ENCODE results near the gene ANTXR1. TPM values are rescaled to one million over a fixed set of nuclear protein-coding genes. Genes with fewer than 3 reads are reported as not detected.

Gene ANTXR1
- total and polyA plus RNA-seq, 2 donors (not counting 3 experiments of a cell fraction or from before 2014, with no cell fraction given): 4.2 to 17.3 TPM

GRCh38 chr2:69168144-69168813 lies 155.3 kb downstream of the ANTXR1 start:
- Histone ChIP-seq H4K20me1 (replicated peaks; ENCODE audit: control insufficient read depth, extremely low read depth, insufficient read depth, low read length) (no peaks in the 10 kb centered on the region), H3K9me3 (replicated peaks; ENCODE audit: control insufficient read depth, insufficient read depth, low read length) (no peaks in the 10 kb centered on the region), H3K79me2 (ENCODE audit: control insufficient read depth, insufficient read depth, low read length) (no peaks in the 10 kb centered on the region), H3K9ac (replicated peaks; ENCODE audit: extremely low read depth, insufficient read depth, low read length) (no peak overlapping the region), H2AFZ (ENCODE audit: low read depth, low read length) (no peak overlapping the region), H3K9me1 (replicated peaks; ENCODE audit: control insufficient read depth, extremely low read depth, insufficient read depth, low read length) (no peaks in the 10 kb centered on the region), H3K4me3 (replicated peaks in 1 of 3; ENCODE audit: insufficient read depth in 1 of 3, low read depth in 1 of 3, low read length in 3 of 3) (no peak overlapping the region), H3K36me3 (ENCODE audit: control insufficient read depth in 2 of 2, extremely low read depth in 1 of 2, insufficient read depth in 2 of 2, low read length in 2 of 2) (no peaks in the 10 kb centered on the region), H3K4me2 (ENCODE audit: insufficient read depth, low read length) (no peak overlapping the region), H3K27ac (ENCODE audit: insufficient read depth, low read depth, low read length) (no peak overlapping the region), H3K4me1 (ENCODE audit: control insufficient read depth, extremely low read depth, insufficient read depth, low read length) (peaks cover 20% of the 10 kb centered on the region), H3K27me3 (ENCODE audit: control insufficient read depth in 2 of 2, insufficient read depth in 2 of 2, low read length in 2 of 2) (no peaks in the 10 kb centered on the region)
- DNase-seq (ENCODE audit: low read depth, low spot score) (no peak), FAIRE-seq (no peak)
- dilution Hi-C loops (cut with MboI; ENCODE audit: extremely low pct_ligation_motif_present, low sequenced_read_pairs) (no loop called here), intact Hi-C loops (cut with micrococcal nuclease) (no loop called here)
- BruUV-seq (replicated peaks): no TSS peak
- ChIA-PET CTCF (no interaction called here), POLR2A (no interaction called here)
- TF ChIP-seq FOS (IDR thresholded peaks at IDR 0.05; ENCODE audit: borderline replicate concordance, insufficient read depth, low read length) (no peak), MAX (IDR thresholded peaks at IDR 0.05; ENCODE audit: insufficient read depth, insufficient read length) (no peak), MYC (IDR thresholded peaks at IDR 0.05; ENCODE audit: low read depth, low read length) (no peak), GATA2 (IDR thresholded peaks at IDR 0.05; ENCODE audit: insufficient read depth, insufficient read length, low read depth, low read length) (no peak), EZH2 (IDR thresholded peaks at IDR 0.05; ENCODE audit: borderline replicate concordance, low read depth, low read length, severe bottlenecking) (no peak), POLR2AphosphoS5 (IDR thresholded peaks at IDR 0.05; ENCODE audit: insufficient read depth, low read depth, low read length) (no peak), POLR2A (IDR thresholded peaks at IDR 0.05; ENCODE audit: low read depth, low read length) (no peak)
